ENCODE data around the gene H1-8. TPM values are rescaled to one million over a fixed set of nuclear protein-coding genes. Genes with fewer than 3 reads are reported as not detected.

H1-8 gene
- total and polyA plus RNA-seq, 8 donors = not detected

DNA sequence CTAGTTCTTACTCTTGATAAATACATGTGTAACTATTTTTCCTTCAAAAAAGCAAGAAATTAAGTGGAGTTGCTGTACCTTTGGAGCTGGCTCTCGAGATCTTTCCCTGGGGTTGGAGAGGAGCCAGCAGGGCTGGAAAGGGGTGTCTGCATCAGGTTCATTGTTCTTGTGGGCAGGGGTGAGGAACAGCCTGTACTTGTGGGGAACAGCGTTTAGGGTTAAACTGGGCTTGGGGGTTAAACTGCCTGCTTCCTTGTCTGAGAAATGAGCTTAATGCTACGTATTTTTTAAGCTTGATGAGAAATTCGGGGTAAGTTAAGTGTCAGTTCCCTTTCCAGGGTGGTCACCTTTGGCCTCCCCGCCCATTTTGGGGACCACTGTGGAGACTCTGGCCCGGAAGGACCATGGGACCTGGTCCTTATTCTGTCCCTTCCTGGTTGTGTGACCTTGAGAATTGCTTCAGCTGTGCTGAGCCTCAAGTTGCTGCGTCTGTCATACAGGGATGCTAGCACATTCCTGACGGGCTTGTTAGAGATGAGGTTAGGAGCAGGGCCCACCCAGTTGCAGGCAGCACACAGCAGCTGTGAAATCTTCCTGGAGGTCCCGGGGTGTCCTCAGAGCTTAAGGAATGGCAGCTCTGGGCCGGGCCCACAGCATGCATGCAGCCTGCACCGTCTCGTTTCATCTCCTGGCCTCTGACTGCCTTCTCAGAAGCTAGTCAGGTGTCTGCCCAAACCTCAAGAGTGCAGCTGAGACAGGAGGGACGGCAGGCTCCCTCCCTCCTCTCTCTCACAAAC, 11.6 kb downstream of the H1-8 start:
- no peak for DNase-seq
- H3K27ac ChIP-seq = peak overlapping the region in 3 of 5 donors; percentile 18 to 38 (median 37)
- H3K27me3 ChIP-seq = no peaks in the 10 kb centered on the region
- no peak for TF ChIP-seq POLR2A (IDR thresholded peaks at IDR 0.05)
- TF ChIP-seq, protein P1, sequence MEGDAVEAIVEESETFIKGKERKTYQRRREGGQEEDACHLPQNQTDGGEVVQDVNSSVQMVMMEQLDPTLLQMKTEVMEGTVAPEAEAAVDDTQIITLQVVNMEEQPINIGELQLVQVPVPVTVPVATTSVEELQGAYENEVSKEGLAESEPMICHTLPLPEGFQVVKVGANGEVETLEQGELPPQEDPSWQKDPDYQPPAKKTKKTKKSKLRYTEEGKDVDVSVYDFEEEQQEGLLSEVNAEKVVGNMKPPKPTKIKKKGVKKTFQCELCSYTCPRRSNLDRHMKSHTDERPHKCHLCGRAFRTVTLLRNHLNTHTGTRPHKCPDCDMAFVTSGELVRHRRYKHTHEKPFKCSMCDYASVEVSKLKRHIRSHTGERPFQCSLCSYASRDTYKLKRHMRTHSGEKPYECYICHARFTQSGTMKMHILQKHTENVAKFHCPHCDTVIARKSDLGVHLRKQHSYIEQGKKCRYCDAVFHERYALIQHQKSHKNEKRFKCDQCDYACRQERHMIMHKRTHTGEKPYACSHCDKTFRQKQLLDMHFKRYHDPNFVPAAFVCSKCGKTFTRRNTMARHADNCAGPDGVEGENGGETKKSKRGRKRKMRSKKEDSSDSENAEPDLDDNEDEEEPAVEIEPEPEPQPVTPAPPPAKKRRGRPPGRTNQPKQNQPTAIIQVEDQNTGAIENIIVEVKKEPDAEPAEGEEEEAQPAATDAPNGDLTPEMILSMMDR (IDR thresholded peaks at IDR 0.05) = no peak
- no peak for TF ChIP-seq POLR2AphosphoS5 (IDR thresholded peaks at IDR 0.05)
- TF ChIP-seq EP300 (IDR thresholded peaks at IDR 0.05) = no peak
- intact Hi-C loops (cut with DNase I; ENCODE audit: low total_unique reads) = no loop called here
- peaks cover 21 to 40% (median 39%) of the 10 kb centered on the region in 4 donors for H3K36me3 ChIP-seq
- no peaks in the 10 kb centered on the region for H3K9me3 ChIP-seq
- H3K4me1 ChIP-seq = peaks cover 29 to 65% (median 38%) of the 10 kb centered on the region in 4 donors
- 37 to 61% (median 55%) methylated on average over 9 to 13 of the region's 13 CpGs for WGBS, 5 donors
- H3K4me3 ChIP-seq = no peak overlapping the region

DNA sequence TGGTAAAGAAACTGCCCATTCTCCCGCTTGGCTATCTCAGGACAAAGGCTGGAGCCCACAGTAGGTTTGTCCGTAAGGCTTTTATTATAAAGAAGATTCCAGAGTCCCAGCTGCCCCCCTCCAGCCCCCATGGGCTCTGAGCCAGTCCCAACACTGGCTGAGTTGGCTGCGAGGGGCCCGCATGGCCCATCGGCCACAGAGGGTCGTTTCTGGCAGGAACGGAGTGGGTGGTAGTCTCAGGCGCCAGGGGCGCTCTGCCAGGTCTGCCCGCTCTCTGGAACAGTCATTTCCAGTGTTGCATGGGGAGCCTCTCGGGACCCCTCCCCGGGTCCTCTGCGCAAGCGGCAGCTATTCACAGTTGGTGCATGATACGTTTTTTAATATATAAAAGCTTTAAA, 12.2 kb downstream of the H1-8 start:
- H3K4me1 ChIP-seq = peaks cover 35 to 71% (median 44%) of the 10 kb centered on the region in 4 donors
- DNase-seq = no peak
- TF ChIP-seq POLR2A (IDR thresholded peaks at IDR 0.05) (no peak), EP300 (IDR thresholded peaks at IDR 0.05) (no peak), POLR2AphosphoS5 (IDR thresholded peaks at IDR 0.05) (no peak)
- TF ChIP-seq, protein P1 (IDR thresholded peaks at IDR 0.05) = no peak
- intact Hi-C loops (cut with DNase I; ENCODE audit: low total_unique reads) = no loop called here
- 74 to 83% (median 80%) methylated on average over 13 to 15 of the region's 15 CpGs for WGBS, 5 donors
- H3K4me3 ChIP-seq = no peak overlapping the region
- H3K27ac ChIP-seq = peak overlapping the region in 2 of 5 donors; percentile 18 to 38
- no peaks in the 10 kb centered on the region for H3K9me3 ChIP-seq
- H3K36me3 ChIP-seq = peaks cover 24 to 46% (median 45%) of the 10 kb centered on the region in 4 donors
- no peaks in the 10 kb centered on the region for H3K27me3 ChIP-seq

DNA sequence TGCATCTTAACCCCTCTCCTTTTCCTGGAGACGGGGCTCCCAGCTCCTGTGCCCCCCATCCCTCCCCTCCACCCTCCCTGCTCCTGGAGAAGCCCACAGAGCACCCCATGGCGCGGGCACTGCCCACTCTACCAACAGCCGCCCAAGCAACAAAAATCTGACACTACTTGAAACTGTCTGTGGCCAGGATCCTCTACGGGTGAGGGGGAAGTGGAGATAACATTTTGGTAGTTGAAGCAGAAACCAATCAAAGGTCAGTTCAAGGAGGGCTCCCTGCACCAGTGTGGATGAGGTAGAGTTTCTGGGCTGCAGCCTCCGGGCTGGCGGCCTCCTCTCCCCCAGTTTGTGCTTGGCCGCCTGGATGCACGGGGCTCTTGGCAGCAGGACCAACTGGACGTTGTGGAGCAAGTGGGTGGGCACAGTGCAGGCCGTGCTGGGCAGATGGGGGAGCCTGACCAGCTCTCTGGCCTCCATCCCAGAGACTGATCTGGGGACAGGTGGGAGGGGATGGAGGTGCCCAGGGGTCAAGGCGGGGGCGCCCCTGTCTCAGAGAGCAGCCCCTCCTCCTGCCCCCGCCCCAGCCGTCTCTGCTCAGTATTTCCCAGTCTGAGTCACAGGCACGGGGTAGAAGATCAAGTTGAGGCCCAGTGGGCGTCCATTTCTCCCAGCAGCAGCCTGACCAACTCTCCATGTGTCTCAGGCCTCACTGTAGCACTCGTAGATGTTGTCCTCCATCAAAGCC, 12.8 kb downstream of the H1-8 start:
- Histone ChIP-seq H3K9me3 (no peaks in the 10 kb centered on the region), H3K36me3 (peaks cover 26 to 49% (median 48%) of the 10 kb centered on the region in 4 donors), H3K4me3 (no peak overlapping the region), H3K27ac (peak overlapping the region in 2 of 5 donors; percentile 18 to 38), H3K27me3 (no peaks in the 10 kb centered on the region), H3K4me1 (peaks cover 39 to 76% (median 51%) of the 10 kb centered on the region in 4 donors)
- intact Hi-C loops (cut with DNase I; ENCODE audit: low total_unique reads) = no loop called here
- TF ChIP-seq POLR2AphosphoS5 (IDR thresholded peaks at IDR 0.05) = no peak
- TF ChIP-seq, protein P1 (IDR thresholded peaks at IDR 0.05) = no peak
- TF ChIP-seq POLR2A (IDR thresholded peaks at IDR 0.05) = no peak
- TF ChIP-seq EP300 (IDR thresholded peaks at IDR 0.05) = no peak
- WGBS, 5 donors = 76 to 86% (median 82%) methylated on average over 15 to 18 of the region's 18 CpGs
- DNase-seq = no peak

DNA sequence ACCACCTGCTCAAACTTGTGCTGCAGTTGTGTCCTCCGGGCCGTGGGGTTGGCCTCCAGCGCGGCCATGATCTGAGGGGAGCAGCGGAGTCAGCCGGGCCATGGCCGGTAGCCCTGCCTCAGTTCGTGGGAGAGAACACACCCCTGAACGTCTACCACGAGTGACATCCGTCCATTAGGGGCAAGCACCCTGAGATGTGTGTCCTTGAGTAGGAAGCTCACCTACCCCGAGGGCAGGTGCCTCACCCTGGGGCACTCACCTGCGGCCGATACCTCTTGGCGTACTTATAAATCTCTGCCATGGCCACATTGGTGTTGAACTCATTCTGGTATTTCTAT, 13.4 kb downstream of the H1-8 start:
- intact Hi-C loops (cut with DNase I; ENCODE audit: low total_unique reads) = no loop called here
- Histone ChIP-seq H3K27ac (no peak overlapping the region), H3K36me3 (peaks cover 26 to 54% (median 48%) of the 10 kb centered on the region in 4 donors), H3K4me1 (peaks cover 44 to 82% (median 56%) of the 10 kb centered on the region in 4 donors), H3K27me3 (no peaks in the 10 kb centered on the region), H3K4me3 (no peak overlapping the region), H3K9me3 (no peaks in the 10 kb centered on the region)
- TF ChIP-seq EP300 (IDR thresholded peaks at IDR 0.05) (no peak), POLR2AphosphoS5 (IDR thresholded peaks at IDR 0.05) (no peak), POLR2A (IDR thresholded peaks at IDR 0.05) (no peak)
- TF ChIP-seq, protein P1 (IDR thresholded peaks at IDR 0.05) = no peak
- DNase-seq = no peak
- WGBS, 5 donors = 90 to 100% (median 92%) methylated on average over 6 to 15 of the region's 15 CpGs
